Trophoblast cell (in vitro differentiated cells and primary cell): ENCODE data around the gene CDX1.

Experiments
- DNase-seq, 2 donors: peaks; one replicate each; pipeline ENCODE4 v3.0.0-alpha.2; 2016
- H2AFZ ChIP-seq: 2 replicates; pipeline ENCODE4 v1.6.1; 2013; ENCODE audit warnings: low read length, moderate library complexity, mild to moderate bottlenecking; ENCODE audit not compliant: insufficient read depth, poor library complexity
- H2AK5ac ChIP-seq: 2 replicates; pipeline ENCODE4 v1.6.1; 2013; ENCODE audit warnings: mild to moderate bottlenecking, low read length
- H2BK120ac ChIP-seq: 2 replicates; pipeline ENCODE4 v1.6.1; 2013; ENCODE audit warnings: low read length, mild to moderate bottlenecking, moderate library complexity; ENCODE audit not compliant: insufficient read depth, poor library complexity
- H2BK12ac ChIP-seq: 2 replicates; pipeline ENCODE4 v1.6.1; 2013; ENCODE audit warnings: mild to moderate bottlenecking, low read length, moderate library complexity
- H2BK5ac ChIP-seq: 2 replicates; pipeline ENCODE4 v1.6.1; 2013; ENCODE audit warnings: low read length, low read depth, moderate library complexity, mild to moderate bottlenecking; ENCODE audit not compliant: poor library complexity
- H3K14ac ChIP-seq: 2 replicates; pipeline ENCODE4 v1.6.1; 2013; ENCODE audit warnings: mild to moderate bottlenecking, low read length
- H3K18ac ChIP-seq: 2 replicates; pipeline ENCODE4 v1.6.1; 2013; ENCODE audit warnings: mild to moderate bottlenecking, low read length
- H3K23ac ChIP-seq: 2 replicates; pipeline ENCODE4 v1.6.1; 2013; ENCODE audit warnings: low read length
- H3K27ac ChIP-seq: 2 replicates; pipeline ENCODE4 v1.5.1; 2013; ENCODE audit warnings: low read depth, mild to moderate bottlenecking, inconsistent platforms, low read length, moderate library complexity
- H3K27me3 ChIP-seq: 2 replicates; pipeline ENCODE4 v1.6.1; 2013; ENCODE audit warnings: inconsistent platforms, mild to moderate bottlenecking, low read length, moderate library complexity; ENCODE audit not compliant: insufficient read depth
- H3K36me3 ChIP-seq, 2 experiments: 1 replicate in 1 of 2; 2 replicates in 1 of 2; pipeline ENCODE4 v1.6.1; 2013; ENCODE audit warnings: low read length in 2 of 2, mild to moderate bottlenecking in 2 of 2, moderate library complexity in 1 of 2; ENCODE audit not compliant: insufficient read depth in 2 of 2, control insufficient read depth in 1 of 2
- H3K4ac ChIP-seq: 2 replicates; pipeline ENCODE4 v1.6.1; 2013; ENCODE audit warnings: low read depth, mild to moderate bottlenecking, low read length, moderate library complexity
- H3K4me1 ChIP-seq, 2 experiments: 1 replicate in 1 of 2; 2 replicates in 1 of 2; pipeline ENCODE4 v1.6.1; 2013; ENCODE audit warnings: low read length in 2 of 2, mild to moderate bottlenecking in 2 of 2, moderate library complexity in 1 of 2; ENCODE audit not compliant: insufficient read depth in 2 of 2, control insufficient read depth in 1 of 2
- H3K4me2 ChIP-seq: 2 replicates; pipeline ENCODE4 v1.6.1; 2013; ENCODE audit warnings: inconsistent platforms, mild to moderate bottlenecking, low read length, moderate library complexity
- H3K4me3 ChIP-seq: 2 replicates; pipeline ENCODE4 v1.5.1; 2013; ENCODE audit warnings: mild to moderate bottlenecking, low read depth, low read length, inconsistent platforms
- H3K79me1 ChIP-seq: one replicate; pipeline ENCODE4 v1.6.1; 2013; ENCODE audit warnings: low read length
- H3K79me2 ChIP-seq: 2 replicates; pipeline ENCODE4 v1.6.1; 2013; ENCODE audit warnings: low read length, mild to moderate bottlenecking; ENCODE audit not compliant: control insufficient read depth, insufficient read depth, poor library complexity
- H3K9ac ChIP-seq: 2 replicates; pipeline ENCODE4 v1.6.1; 2013; ENCODE audit warnings: mild to moderate bottlenecking, low read length
- H3K9me3 ChIP-seq: 2 replicates; pipeline ENCODE4 v1.6.1; 2013; ENCODE audit warnings: low read depth, mild to moderate bottlenecking, control low read depth, inconsistent platforms, low read length; ENCODE audit not compliant: insufficient read depth
- H4K12ac ChIP-seq: 2 replicates; pipeline ENCODE4 v1.6.1; 2013; ENCODE audit warnings: low read depth, mild to moderate bottlenecking, low read length, moderate library complexity
- H4K8ac ChIP-seq: 2 replicates; pipeline ENCODE4 v1.6.1; 2013; ENCODE audit warnings: low read depth, mild to moderate bottlenecking, low read length, moderate library complexity
- H4K91ac ChIP-seq: one replicate; pipeline ENCODE4 v1.6.1; 2013; ENCODE audit warnings: low read depth, mild to moderate bottlenecking, low read length, moderate library complexity
- WGBS: extraction: QIAGEN DNeasy Blood & Tissue Kit; methylation state at CpG from one replicate; pipeline ENCODE4 v1.1.7; 2013; ENCODE audit warnings: missing lambda C conversion rate; ENCODE audit not compliant: insufficient read length, insufficient coverage; ENCODE audit errors: extremely low coverage; 5-methylcytosine and 5-hydroxymethylcytosine counted together

Gene CDX1

DNA sequence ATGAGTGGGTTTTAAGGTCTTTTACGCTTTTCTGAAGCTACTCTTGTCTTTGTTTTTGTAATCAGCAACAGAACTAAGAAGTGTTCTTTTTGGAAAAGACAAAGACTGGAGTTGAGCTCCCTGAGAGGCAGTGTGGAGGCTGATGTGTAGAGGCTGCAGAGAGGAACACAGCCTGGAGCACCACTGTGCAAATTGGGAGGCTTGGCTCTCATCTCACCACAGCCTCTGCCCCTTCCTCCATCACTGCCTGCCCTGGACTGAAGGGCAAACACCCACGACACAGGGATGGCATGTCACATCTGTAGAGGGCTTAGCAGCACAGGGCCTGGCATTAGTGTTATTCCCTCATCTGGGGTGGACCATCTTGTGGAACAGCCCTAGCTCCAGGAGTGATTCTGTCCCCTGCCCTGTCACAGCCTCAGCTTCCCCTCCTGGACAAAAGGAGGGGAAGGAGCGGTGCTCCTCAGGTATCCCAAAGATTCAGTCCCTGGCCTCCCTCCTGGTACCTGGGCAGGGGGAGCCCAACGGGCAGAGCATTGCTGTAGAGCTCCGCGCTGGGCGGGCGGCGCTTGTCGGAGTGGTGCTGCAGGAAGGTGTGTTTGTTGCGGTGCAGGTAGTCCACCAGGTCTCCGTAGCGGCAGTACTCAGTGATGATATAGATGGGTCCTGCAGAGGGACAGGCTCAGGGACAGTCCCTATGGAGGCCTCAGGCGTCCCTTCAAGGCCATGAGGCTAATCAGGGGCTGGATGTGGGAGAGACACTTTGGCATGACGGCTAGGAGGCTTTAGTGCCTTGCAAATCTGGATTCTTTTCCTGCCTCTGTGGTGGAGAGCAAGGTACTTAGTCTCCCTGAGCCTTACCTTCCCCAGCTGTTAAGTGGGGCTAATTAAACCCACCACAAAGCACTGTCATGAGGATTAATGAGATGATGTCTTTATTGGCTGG is 43.8 kb upstream of the CDX1 start:
- H2AFZ ChIP-seq = no peak overlapping the region
- H2BK12ac ChIP-seq = peak overlapping the region; percentile 6
- no peak overlapping the region for H3K18ac ChIP-seq
- H3K79me1 ChIP-seq = peaks cover under 1% of the 10 kb centered on the region
- no peak overlapping the region for H3K23ac ChIP-seq
- no peaks in the 10 kb centered on the region for H3K79me2 ChIP-seq
- H3K4me2 ChIP-seq = no peak overlapping the region
- no peak overlapping the region for H3K4me3 ChIP-seq
- H3K9me3 ChIP-seq = peaks cover 7% of the 10 kb centered on the region
- no peak overlapping the region for H4K8ac ChIP-seq
- H3K27me3 ChIP-seq = no peaks in the 10 kb centered on the region
- peaks cover 79 to 88% of the 10 kb centered on the region in 2 experiments for H3K36me3 ChIP-seq
- no peak overlapping the region for H2BK120ac ChIP-seq
- no peak overlapping the region for H3K14ac ChIP-seq
- H2AK5ac ChIP-seq = no peak overlapping the region
- peak; percentile 48 to 54 for DNase-seq
- H3K4me1 ChIP-seq = peaks cover under 1 to 7% of the 10 kb centered on the region in 2 experiments
- peak overlapping the region; percentile 7 for H4K91ac ChIP-seq
- WGBS = no CpG with 5 or more reads among the region's 15 CpGs
- no peak overlapping the region for H2BK5ac ChIP-seq
- no peak overlapping the region for H3K9ac ChIP-seq
- no peak overlapping the region for H3K4ac ChIP-seq
- H3K27ac ChIP-seq = no peak overlapping the region
- H4K12ac ChIP-seq = no peak overlapping the region

- H3K4ac ChIP-seq = no peak overlapping the region
- H3K9ac ChIP-seq = no peak overlapping the region
- no peak overlapping the region for H2AFZ ChIP-seq
- no peak overlapping the region for H2BK12ac ChIP-seq
- no peak overlapping the region for H2AK5ac ChIP-seq
- peak in 1 of 2 donors; percentile 46 for DNase-seq
- no peak overlapping the region for H2BK120ac ChIP-seq
- H3K79me2 ChIP-seq = peaks cover 2% of the 10 kb centered on the region
- H4K12ac ChIP-seq = no peak overlapping the region
- H3K18ac ChIP-seq = no peak overlapping the region
- no peak overlapping the region for H2BK5ac ChIP-seq
- H3K4me2 ChIP-seq = no peak overlapping the region
- no peak overlapping the region for H3K27ac ChIP-seq
- H3K4me3 ChIP-seq = no peak overlapping the region
- no peak overlapping the region for H4K8ac ChIP-seq
- H3K23ac ChIP-seq = no peak overlapping the region
- H3K9me3 ChIP-seq = peaks cover 7% of the 10 kb centered on the region
- peaks cover 78 to 88% of the 10 kb centered on the region in 2 experiments for H3K36me3 ChIP-seq
- H3K4me1 ChIP-seq = peaks cover 0 to 3% of the 10 kb centered on the region in 2 experiments
- no CpG with 5 or more reads among the region's 4 CpGs for WGBS
- H3K79me1 ChIP-seq = peaks cover 6% of the 10 kb centered on the region
- no peaks in the 10 kb centered on the region for H3K27me3 ChIP-seq
- no peak overlapping the region for H3K14ac ChIP-seq
- H4K91ac ChIP-seq = no peak overlapping the region
These were observed 43.0 kb upstream of the CDX1 start for GRCh38 chr5:150123542-150123941.

DNA sequence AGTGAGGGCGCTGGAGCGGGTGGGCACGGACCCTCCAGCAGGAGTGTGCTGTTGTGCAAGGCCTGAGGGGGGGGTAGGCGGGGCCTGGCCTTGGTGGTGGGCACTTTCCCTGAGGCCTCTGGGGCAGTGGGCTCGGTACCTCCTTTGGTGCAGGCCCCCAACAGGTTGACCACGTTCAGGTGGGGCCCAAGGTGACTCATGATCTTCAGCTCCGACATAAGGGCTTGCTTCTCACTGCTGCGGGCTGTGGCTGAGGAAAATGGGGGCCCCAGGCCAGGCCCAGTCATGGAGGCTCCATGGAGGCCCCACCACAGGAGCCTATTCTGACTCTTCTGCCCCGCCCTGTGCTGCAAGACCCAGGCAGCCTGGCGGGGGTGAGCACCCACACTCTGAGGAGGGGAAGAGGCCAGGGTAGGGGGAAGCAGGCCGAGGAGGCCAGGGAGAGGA is 42.4 kb upstream of the CDX1 start:
- peaks cover 7% of the 10 kb centered on the region for H3K9me3 ChIP-seq
- H3K14ac ChIP-seq = no peak overlapping the region
- H3K23ac ChIP-seq = no peak overlapping the region
- no peak overlapping the region for H2BK120ac ChIP-seq
- no peak overlapping the region for H3K27ac ChIP-seq
- H2BK12ac ChIP-seq = no peak overlapping the region
- no peak overlapping the region for H2BK5ac ChIP-seq
- H3K4ac ChIP-seq = no peak overlapping the region
- H3K18ac ChIP-seq = no peak overlapping the region
- no peaks in the 10 kb centered on the region for H3K27me3 ChIP-seq
- H4K91ac ChIP-seq = no peak overlapping the region
- H3K4me2 ChIP-seq = no peak overlapping the region
- H3K9ac ChIP-seq = no peak overlapping the region
- no CpG with 5 or more reads among the region's 11 CpGs for WGBS
- H3K79me1 ChIP-seq = peaks cover 6% of the 10 kb centered on the region
- DNase-seq = no peak
- peaks cover 2% of the 10 kb centered on the region for H3K79me2 ChIP-seq
- H4K8ac ChIP-seq = no peak overlapping the region
- peaks cover 72 to 88% of the 10 kb centered on the region in 2 experiments for H3K36me3 ChIP-seq
- H2AFZ ChIP-seq = no peak overlapping the region
- H2AK5ac ChIP-seq = no peak overlapping the region
- no peak overlapping the region for H3K4me3 ChIP-seq
- no peak overlapping the region for H4K12ac ChIP-seq
- peaks cover 0 to 3% of the 10 kb centered on the region in 2 experiments for H3K4me1 ChIP-seq

GRCh38 chr5:150124596-150124995 is 42.0 kb upstream of the CDX1 start:
- Histone ChIP-seq H2BK12ac (no peak overlapping the region), H3K9ac (no peak overlapping the region), H4K12ac (no peak overlapping the region), H4K91ac (no peak overlapping the region), H3K18ac (no peak overlapping the region), H2BK5ac (no peak overlapping the region), H4K8ac (no peak overlapping the region), H2AFZ (no peak overlapping the region), H3K4me3 (no peak overlapping the region), H3K79me1 (peaks cover 6% of the 10 kb centered on the region), H3K4me1 (peaks cover 0 to 3% of the 10 kb centered on the region in 2 experiments), H2AK5ac (no peak overlapping the region), H3K4me2 (no peak overlapping the region), H3K79me2 (peaks cover 2% of the 10 kb centered on the region), H3K27me3 (no peaks in the 10 kb centered on the region), H3K36me3 (peaks cover 71 to 88% of the 10 kb centered on the region in 2 experiments), H3K27ac (no peak overlapping the region), H3K9me3 (peaks cover 7% of the 10 kb centered on the region), H3K14ac (no peak overlapping the region), H2BK120ac (no peak overlapping the region), H3K23ac (no peak overlapping the region), H3K4ac (no peak overlapping the region)
- no peak for DNase-seq
- no CpG with 5 or more reads among the region's 8 CpGs for WGBS
